Adipocyte (in vitro differentiated cells): ENCODE results near the gene OS9.
"Not testable (repeated sequence)": the region's sequence is repeated elsewhere in the genome, so short reads cannot be mapped to it uniquely, and the experiment has no call there.

Experiments
- DNase-seq: peaks from one replicate; pipeline ENCODE4 v3.0.0-alpha.2; 2015; ENCODE audit warnings: low read depth
- H3K27me3 ChIP-seq: replicated peaks from 2 replicates; pipeline ENCODE4 v1.7.0; 2013; ENCODE audit warnings: mild to moderate bottlenecking, low read length, moderate library complexity; ENCODE audit not compliant: control insufficient read depth, insufficient read depth
- H3K36me3 ChIP-seq: 2 replicates; pipeline ENCODE4 v1.7.0; 2013; ENCODE audit warnings: low read length, mild to moderate bottlenecking, moderate library complexity; ENCODE audit not compliant: control insufficient read depth, insufficient read depth, severe bottlenecking
- H3K4me1 ChIP-seq: 2 replicates; pipeline ENCODE4 v1.7.0; 2013; ENCODE audit warnings: mild to moderate bottlenecking, low read length, moderate library complexity; ENCODE audit not compliant: control insufficient read depth, insufficient read depth
- H3K4me3 ChIP-seq: 2 replicates; pipeline ENCODE4 v1.7.0; 2013; ENCODE audit warnings: mild to moderate bottlenecking, low read length, moderate library complexity
- H3K9ac ChIP-seq: 2 replicates; pipeline ENCODE4 v1.7.0; 2013; ENCODE audit warnings: mild to moderate bottlenecking, low read length, moderate library complexity
- H3K9me3 ChIP-seq: 2 replicates; pipeline ENCODE4 v1.7.0; 2013; ENCODE audit warnings: mild to moderate bottlenecking, low read length, moderate library complexity; ENCODE audit not compliant: control insufficient read depth

The OS9 gene

GRCh38 chr12:57717846-57718640 lies 24.1 kb downstream of the OS9 start:
- no peaks in the 10 kb centered on the region for H3K27me3 ChIP-seq
- peaks cover 63% of the 10 kb centered on the region for H3K36me3 ChIP-seq
- no peaks in the 10 kb centered on the region for H3K9me3 ChIP-seq
- H3K4me3 ChIP-seq, result no peak overlapping the region
- no peaks in the 10 kb centered on the region for H3K4me1 ChIP-seq
- no peak overlapping the region for H3K9ac ChIP-seq
- no peak for DNase-seq

- no peaks in the 10 kb centered on the region for H3K4me1 ChIP-seq
- no peak overlapping the region for H3K4me3 ChIP-seq
- DNase-seq, result no peak
- peaks cover 63% of the 10 kb centered on the region for H3K36me3 ChIP-seq
- H3K9me3 ChIP-seq, result no peaks in the 10 kb centered on the region
- H3K9ac ChIP-seq, result no peak overlapping the region
- H3K27me3 ChIP-seq, result no peaks in the 10 kb centered on the region
Observed at GRCh38 chr12:57718641-57719528, 25.0 kb downstream of the OS9 start.

GRCh38 chr12:57719777-57720605 lies 26.1 kb downstream of the OS9 start:
- Histone ChIP-seq H3K9ac (no peak overlapping the region), H3K4me1 (no peaks in the 10 kb centered on the region), H3K27me3 (no peaks in the 10 kb centered on the region), H3K36me3 (peaks cover 63% of the 10 kb centered on the region), H3K9me3 (no peaks in the 10 kb centered on the region), H3K4me3 (no peak overlapping the region)
- no peak for DNase-seq

- H3K9ac ChIP-seq, result no peak overlapping the region
- no peak for DNase-seq
- H3K27me3 ChIP-seq, result no peaks in the 10 kb centered on the region
- no peaks in the 10 kb centered on the region for H3K9me3 ChIP-seq
- no peak overlapping the region for H3K4me3 ChIP-seq
- H3K4me1 ChIP-seq, result peaks cover 2% of the 10 kb centered on the region
- H3K36me3 ChIP-seq, result peaks cover 56% of the 10 kb centered on the region
Observed at GRCh38 chr12:57720606-57721595, 27.0 kb downstream of the OS9 start.

- DNase-seq, H3K9me3 ChIP-seq, H3K9ac ChIP-seq, H3K4me3 ChIP-seq, H3K4me1 ChIP-seq, H3K27me3 ChIP-seq: not testable (repeated sequence)
- H3K36me3 ChIP-seq, result peaks cover 45% of the 10 kb centered on the region
Observed at GRCh38 chr12:57721846-57722608, 28.1 kb downstream of the OS9 start.

GRCh38 chr12:57722716-57723629 lies 29.0 kb downstream of the OS9 start:
- peaks cover 38% of the 10 kb centered on the region for H3K36me3 ChIP-seq
- H3K4me1 ChIP-seq, result peaks cover 6% of the 10 kb centered on the region
- no peaks in the 10 kb centered on the region for H3K27me3 ChIP-seq
- no peak overlapping the region for H3K4me3 ChIP-seq
- H3K9ac ChIP-seq, result no peak overlapping the region
- no peaks in the 10 kb centered on the region for H3K9me3 ChIP-seq
- DNase-seq, result no peak

GRCh38 chr12:57723630-57723962 lies 29.7 kb downstream of the OS9 start:
- Histone ChIP-seq H3K9me3 (no peaks in the 10 kb centered on the region), H3K4me1 (peaks cover 6% of the 10 kb centered on the region), H3K27me3 (no peaks in the 10 kb centered on the region), H3K36me3 (peaks cover 32% of the 10 kb centered on the region), H3K4me3 (no peak overlapping the region), H3K9ac (no peak overlapping the region)
- DNase-seq, result no peak

- DNase-seq, result no peak
- Histone ChIP-seq H3K4me3 (no peak overlapping the region), H3K9ac (no peak overlapping the region), H3K36me3 (peaks cover 25% of the 10 kb centered on the region), H3K27me3 (no peaks in the 10 kb centered on the region), H3K4me1 (peaks cover 6% of the 10 kb centered on the region), H3K9me3 (no peaks in the 10 kb centered on the region)
Observed at GRCh38 chr12:57724003-57724935, 30.3 kb downstream of the OS9 start.
